Subcutaneous adipose tissue (tissue), 4 donors: ENCODE data around the gene MRGPRE. TPM values are rescaled to one million over a fixed set of nuclear protein-coding genes. Genes with fewer than 3 reads are reported as not detected.

Source experiments
- total RNA-seq, 4 donors: library from RNA; depleted of rRNA; stranded (reverse); fragments of >200 nt; gene quantifications; one replicate each; pipeline ENCODE4 v1.1.0, GENCODE V29; 2016
- TF ChIP-seq, protein P1 (sequence below): fragments of 450-650 bp; IDR thresholded peaks from one replicate; pipeline ENCODE4 v1.5.1; 2016; ENCODE audit warnings: low read depth, mild to moderate bottlenecking, control low read depth, antibody characterized with exemption, moderate library complexity

MRGPRE gene
- total RNA-seq, 4 donors from 2014 or later: not detected

DNA sequence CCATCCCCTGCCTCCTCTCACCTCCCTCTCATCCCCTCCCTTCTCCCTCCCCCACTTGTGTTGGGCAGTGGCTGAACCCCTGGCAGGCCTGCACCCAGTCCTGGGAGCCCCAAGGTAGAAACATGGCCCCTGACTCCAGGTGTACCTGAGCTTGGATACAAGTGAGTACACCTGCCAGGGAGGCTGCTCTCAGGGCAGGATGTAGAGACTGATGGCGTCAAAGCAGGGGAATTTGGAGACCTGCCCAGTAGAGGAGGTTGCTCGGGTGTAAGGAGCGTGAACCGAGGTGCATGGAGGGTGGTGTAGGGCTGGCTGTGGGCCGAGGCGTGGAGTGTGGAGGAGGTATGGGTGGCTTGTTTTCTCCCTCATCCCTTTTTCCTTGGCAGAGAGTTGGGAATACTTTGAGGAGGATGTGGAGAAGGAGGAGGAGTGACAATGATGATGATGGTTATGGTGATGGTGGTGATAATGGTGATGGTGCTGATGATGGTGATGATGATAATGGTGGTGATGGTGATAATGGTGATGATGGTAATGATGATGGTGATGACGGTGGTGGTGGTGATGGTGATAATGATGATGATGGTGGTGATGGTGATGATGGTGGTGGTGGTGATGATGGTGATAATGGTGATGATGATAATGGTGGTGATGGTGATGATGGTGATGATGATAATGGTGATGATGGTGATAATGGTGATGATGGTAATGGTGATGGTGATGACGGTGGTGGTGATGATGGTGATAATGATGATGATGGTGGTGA is 25.9 kb downstream of the MRGPRE start:
- TF ChIP-seq, protein P1, sequence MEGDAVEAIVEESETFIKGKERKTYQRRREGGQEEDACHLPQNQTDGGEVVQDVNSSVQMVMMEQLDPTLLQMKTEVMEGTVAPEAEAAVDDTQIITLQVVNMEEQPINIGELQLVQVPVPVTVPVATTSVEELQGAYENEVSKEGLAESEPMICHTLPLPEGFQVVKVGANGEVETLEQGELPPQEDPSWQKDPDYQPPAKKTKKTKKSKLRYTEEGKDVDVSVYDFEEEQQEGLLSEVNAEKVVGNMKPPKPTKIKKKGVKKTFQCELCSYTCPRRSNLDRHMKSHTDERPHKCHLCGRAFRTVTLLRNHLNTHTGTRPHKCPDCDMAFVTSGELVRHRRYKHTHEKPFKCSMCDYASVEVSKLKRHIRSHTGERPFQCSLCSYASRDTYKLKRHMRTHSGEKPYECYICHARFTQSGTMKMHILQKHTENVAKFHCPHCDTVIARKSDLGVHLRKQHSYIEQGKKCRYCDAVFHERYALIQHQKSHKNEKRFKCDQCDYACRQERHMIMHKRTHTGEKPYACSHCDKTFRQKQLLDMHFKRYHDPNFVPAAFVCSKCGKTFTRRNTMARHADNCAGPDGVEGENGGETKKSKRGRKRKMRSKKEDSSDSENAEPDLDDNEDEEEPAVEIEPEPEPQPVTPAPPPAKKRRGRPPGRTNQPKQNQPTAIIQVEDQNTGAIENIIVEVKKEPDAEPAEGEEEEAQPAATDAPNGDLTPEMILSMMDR: no peak

DNA sequence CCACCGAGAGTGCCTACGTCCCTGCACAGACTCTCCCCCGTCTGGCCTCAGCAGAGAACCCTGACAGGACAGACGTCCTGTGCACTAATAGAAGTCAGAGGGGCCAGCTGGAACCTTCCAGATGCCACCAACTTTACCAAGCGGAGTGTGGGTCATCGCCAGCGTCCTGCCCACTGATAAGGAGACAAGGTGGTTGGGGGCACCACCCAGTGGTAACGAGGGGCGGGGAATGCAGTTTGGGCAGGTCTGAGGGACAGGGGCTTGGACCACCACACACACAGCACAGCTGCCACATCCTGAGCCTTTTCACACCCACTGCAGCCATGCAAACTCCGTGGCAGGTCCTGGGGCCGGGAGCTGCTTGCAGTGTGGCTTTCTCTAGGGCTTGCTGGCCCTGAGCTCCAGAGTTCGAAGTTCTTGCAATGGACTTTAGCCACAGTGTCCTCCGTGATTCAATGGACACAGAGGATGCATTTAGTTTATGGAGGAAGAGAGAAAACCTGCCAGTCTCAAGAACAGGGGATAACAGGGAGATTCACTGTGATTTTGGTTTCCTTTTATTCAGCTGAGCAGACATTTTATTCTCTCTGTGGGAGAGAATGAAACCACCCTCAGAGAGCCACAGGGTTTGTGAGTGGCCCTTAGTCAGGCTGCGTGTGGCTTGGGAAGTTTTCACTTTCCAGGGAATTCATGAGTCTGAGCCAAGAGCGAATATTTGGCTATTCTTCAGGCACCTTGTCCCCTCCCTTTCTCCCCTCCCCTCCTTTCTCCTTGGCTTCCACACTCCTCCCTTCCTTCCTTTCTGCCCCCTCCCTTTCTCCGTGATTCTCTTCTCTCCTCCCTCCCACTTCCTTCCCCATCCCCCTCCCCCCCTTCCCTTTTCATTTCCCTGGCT is 26.7 kb downstream of the MRGPRE start:
- TF ChIP-seq, protein P1: no peak

DNA sequence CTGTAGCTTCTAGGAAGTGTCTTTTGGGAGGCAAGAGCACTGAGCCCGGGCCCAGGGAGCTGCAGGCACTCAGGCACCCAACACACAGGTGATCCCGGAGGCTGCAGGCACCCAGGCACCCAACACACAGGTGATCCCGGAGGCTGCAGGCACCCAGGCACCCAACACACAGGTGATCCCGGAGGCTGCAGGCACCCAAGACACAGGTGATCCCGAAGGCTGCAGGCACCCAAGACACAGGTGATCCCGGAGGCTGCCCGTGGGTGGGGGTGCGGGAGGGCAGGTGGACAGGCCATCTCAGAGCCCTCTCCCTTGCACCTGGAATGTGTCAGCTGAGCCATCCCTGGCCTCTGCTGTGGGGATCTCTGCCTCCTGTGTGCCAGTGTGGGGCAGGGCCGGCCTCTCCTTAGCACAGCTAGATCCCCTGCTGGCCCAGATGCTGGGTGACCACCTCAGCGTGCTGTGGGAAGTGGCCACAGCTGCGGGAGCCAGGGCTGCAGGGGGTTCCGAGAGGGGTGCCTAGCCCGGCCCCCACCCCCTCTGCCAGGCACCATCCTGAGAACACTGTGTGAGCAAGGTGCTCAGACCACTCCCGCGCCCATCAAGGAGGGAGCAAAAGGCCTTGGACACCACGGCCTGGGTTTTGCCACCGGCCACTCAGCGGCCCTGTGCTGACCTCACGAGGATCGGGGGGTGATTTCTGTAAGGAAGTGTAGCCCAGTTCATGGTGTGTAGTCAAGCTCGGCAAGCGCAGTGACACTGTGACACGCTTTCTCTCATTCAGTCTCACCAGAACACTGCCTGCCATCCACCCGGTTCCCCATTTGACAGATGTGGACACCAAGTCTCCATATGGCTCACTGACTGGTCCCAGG is 27.8 kb downstream of the MRGPRE start:
- TF ChIP-seq, protein P1: no peak

DNA sequence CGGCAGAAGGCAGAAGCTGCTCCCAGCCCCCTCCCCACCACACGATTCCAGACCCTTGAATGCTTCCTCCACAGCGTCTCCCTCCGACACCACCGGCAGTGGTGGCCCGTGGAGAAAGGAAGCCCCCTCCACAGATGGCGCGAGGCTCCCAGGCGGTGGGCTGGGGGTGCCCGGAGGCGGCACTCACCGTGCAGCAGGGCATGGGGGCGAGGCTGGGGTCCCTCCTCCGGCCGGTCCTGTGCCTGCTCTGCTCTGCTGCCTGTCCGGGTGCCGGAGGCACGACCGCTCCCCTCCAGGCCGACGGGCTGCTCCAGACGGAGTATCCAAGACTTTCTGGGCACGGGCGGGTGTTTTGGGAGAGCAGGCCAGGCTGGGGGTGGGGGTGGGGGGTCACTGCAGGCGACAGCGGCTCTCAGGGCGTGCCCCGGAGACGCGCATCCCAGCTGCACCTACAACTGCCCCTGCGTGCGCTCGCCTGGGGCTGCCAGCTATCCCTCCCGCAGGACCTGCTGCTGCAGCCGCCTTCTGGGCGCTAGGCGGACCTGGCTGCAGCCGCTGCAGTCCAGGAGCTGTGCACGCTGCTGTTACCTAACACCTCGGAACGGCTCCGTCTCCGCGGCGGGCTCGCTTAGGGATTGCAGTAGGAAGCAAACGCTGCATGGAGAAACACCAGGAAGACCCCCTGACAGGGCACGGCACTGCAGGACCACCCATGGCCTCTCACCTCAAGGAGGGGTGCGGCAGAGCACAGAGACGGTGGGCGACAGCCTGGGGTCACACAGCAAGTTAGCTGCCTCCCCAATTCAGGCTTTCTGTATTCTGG is 28.8 kb downstream of the MRGPRE start:
- TF ChIP-seq, protein P1: no peak

DNA sequence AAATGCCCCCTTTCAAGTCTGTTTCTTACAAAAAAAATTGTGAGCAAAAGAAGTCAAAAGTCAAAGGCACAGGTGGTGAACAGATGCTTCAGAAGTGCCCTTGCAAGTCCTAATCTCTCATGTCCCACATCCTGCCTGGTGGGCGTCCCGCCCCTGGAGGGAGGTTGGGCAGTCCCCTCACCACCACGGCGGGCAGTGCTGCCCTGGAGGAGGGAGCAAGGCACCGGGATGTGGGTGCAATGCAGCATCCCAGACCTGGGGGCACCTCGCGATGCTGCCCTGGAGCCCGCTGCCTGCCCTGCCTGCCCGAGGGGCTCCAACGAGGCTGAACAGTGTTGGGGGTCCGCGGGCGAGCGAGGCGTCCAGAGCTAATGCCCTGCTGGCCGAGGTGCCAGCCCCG is 29.5 kb downstream of the MRGPRE start:
- TF ChIP-seq, protein P1: no peak

DNA sequence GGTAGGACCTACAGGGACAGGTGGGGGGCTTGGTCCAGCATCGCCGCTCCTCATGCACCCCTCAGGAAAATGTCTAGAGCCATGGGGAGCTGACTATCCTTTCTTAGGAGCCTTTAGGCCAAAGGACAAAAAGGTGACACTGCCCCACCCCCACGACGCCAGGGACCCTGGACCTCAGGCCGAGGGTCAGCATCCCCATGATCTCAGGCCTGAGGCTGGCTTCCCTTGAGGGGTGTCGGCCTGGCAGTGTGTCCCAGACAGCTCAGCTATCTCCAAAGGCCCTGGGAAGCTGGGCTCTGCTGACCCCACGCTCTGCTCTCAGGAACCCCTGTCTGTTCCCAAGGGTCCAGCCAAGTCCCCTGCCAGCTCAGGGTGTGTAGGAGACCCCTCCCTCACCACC is 29.9 kb downstream of the MRGPRE start:
- TF ChIP-seq, protein P1: no peak
